CD14-positive monocyte (primary cell): ENCODE results near the gene TEDDM1. TPM values are rescaled to one million over a fixed set of nuclear protein-coding genes. Genes with fewer than 3 reads are reported as not detected.

Experiments
- DNase-seq, 3 donors: peaks; one replicate each; pipeline ENCODE4 v3.0.0-alpha.2; 2011 to 2022
- H2AFZ ChIP-seq: 2 replicates; pipeline ENCODE4 v1.6.0; 2012; ENCODE audit warnings: mild to moderate bottlenecking, low read depth, low read length, inconsistent platforms; ENCODE audit not compliant: insufficient read depth, poor library complexity, severe bottlenecking
- H3K27ac ChIP-seq, 2 donors: 1 replicate in 1 of 2; 2 replicates in 1 of 2; pipeline ENCODE4 v1.5.1; 2012 to 2013; ENCODE audit warnings: low read length in 2 of 2, control low read depth in 1 of 2, inconsistent platforms in 1 of 2, low read depth in 1 of 2, mild to moderate bottlenecking in 1 of 2
- H3K27me3 ChIP-seq, 2 donors: one replicate each; pipeline versions ENCODE4 v1.6.0 to v1.6.1; 2011 to 2013; ENCODE audit warnings: low read length in 2 of 2; ENCODE audit not compliant: control insufficient read depth in 2 of 2, insufficient read depth in 2 of 2
- H3K36me3 ChIP-seq, 2 donors: replicated peaks in 1 of 2; 1 replicate in 1 of 2; 2 replicates in 1 of 2; pipeline versions ENCODE4 v1.5.1 to v1.6.1; 2012 to 2013; ENCODE audit warnings: low read length in 2 of 2, control low read depth in 1 of 2, inconsistent platforms in 1 of 2, mild to moderate bottlenecking in 1 of 2; ENCODE audit not compliant: insufficient read depth in 2 of 2, control insufficient read depth in 1 of 2
- H3K4me1 ChIP-seq, 2 donors: 1 replicate in 1 of 2; 2 replicates in 1 of 2; pipeline versions ENCODE4 v1.5.1 to v1.6.1; 2012 to 2013; ENCODE audit warnings: low read length in 2 of 2, control low read depth in 1 of 2, inconsistent platforms in 1 of 2, mild to moderate bottlenecking in 1 of 2, moderate library complexity in 1 of 2; ENCODE audit not compliant: insufficient read depth in 2 of 2, control insufficient read depth in 1 of 2
- H3K4me2 ChIP-seq: replicated peaks from 2 replicates; pipeline ENCODE3; 2012; ENCODE audit warnings: low read length, moderate library complexity, mild to moderate bottlenecking; ENCODE audit not compliant: poor library complexity, severe bottlenecking; ENCODE audit errors: extremely low read depth
- H3K4me3 ChIP-seq, 3 experiments: fragments of 200-600 bp in 1 of 3; sonication (generic) in 1 of 3; replicated peaks in 1 of 3; 1 replicate in 2 of 3; 2 replicates in 1 of 3; pipeline ENCODE4 v1.5.1; 2011 to 2013; ENCODE audit warnings: low read length in 3 of 3, mild to moderate bottlenecking in 3 of 3, control low read depth in 2 of 3, low read depth in 2 of 3, inconsistent platforms in 1 of 3, moderate library complexity in 1 of 3
- H3K79me2 ChIP-seq: 2 replicates; pipeline ENCODE4 v1.6.0; 2012; ENCODE audit warnings: mild to moderate bottlenecking, control low read depth, inconsistent platforms, low read length, moderate library complexity; ENCODE audit not compliant: insufficient read depth
- H3K9ac ChIP-seq: 2 replicates; pipeline ENCODE4 v1.6.0; 2017; ENCODE audit warnings: low read length, mild to moderate bottlenecking; ENCODE audit not compliant: insufficient read depth, poor library complexity, severe bottlenecking
- H3K9me3 ChIP-seq, 2 donors: replicated peaks in 1 of 2; 1 replicate in 1 of 2; 2 replicates in 1 of 2; pipeline versions ENCODE4 v1.5.1 to v1.6.1; 2012 to 2013; ENCODE audit warnings: low read length in 2 of 2, control low read depth in 1 of 2; ENCODE audit not compliant: control insufficient read depth in 1 of 2, insufficient read depth in 1 of 2
- H4K20me1 ChIP-seq: 2 replicates; pipeline ENCODE4 v1.6.0; 2012; ENCODE audit warnings: mild to moderate bottlenecking, low read length, control low read depth, moderate library complexity; ENCODE audit not compliant: insufficient read depth
- H3K27ac Mint-ChIP-seq, 7 donors: one replicate each; pipeline ENCODE4 v1.8.0; 2020; ENCODE audit warnings: mild to moderate bottlenecking in 7 of 7, mixed read lengths in 7 of 7, moderate library complexity in 6 of 7, inconsistent platforms in 2 of 7
- H3K27me3 Mint-ChIP-seq, 3 donors: one replicate each; pipeline ENCODE4 v1.8.0; 2021 to 2022; ENCODE audit warnings: low read depth in 3 of 3, mild to moderate bottlenecking in 3 of 3, mixed read lengths in 3 of 3, moderate library complexity in 3 of 3, inconsistent platforms in 1 of 3
- H3K36me3 Mint-ChIP-seq, 2 donors: one replicate each; pipeline ENCODE4 v1.8.0; 2020; ENCODE audit warnings: mixed read lengths in 2 of 2, inconsistent platforms in 1 of 2, mild to moderate bottlenecking in 1 of 2
- H3K4me1 Mint-ChIP-seq: one replicate; pipeline ENCODE4 v1.8.0; 2020; ENCODE audit warnings: mild to moderate bottlenecking, mixed read lengths
- H3K4me3 Mint-ChIP-seq, 2 donors: one replicate each; pipeline ENCODE4 v1.8.0; 2020; ENCODE audit warnings: mild to moderate bottlenecking in 2 of 2, mixed read lengths in 2 of 2, moderate library complexity in 1 of 2
- H3K9me3 Mint-ChIP-seq, 7 donors: one replicate each; pipeline ENCODE4 v1.8.0; 2020 to 2022; ENCODE audit warnings: mixed read lengths in 7 of 7, mild to moderate bottlenecking in 6 of 7, moderate library complexity in 6 of 7, inconsistent platforms in 2 of 7
- CTCF ChIP-seq: fragments of 200-600 bp; IDR thresholded peaks from one replicate; pipeline ENCODE4 v1.8.0; 2022; ENCODE audit warnings: antibody characterized with exemption, mild to moderate bottlenecking
- WGBS: methylation state at CpG from one replicate; pipeline ENCODE4 v1.1.5; 2013; ENCODE audit warnings: missing lambda C conversion rate; ENCODE audit not compliant: insufficient coverage; 5-methylcytosine and 5-hydroxymethylcytosine counted together
- intact Hi-C, 2 donors: fragments of 100-400 bp; cut with micrococcal nuclease; formaldehyde crosslinking; loops; one replicate each; pipeline versions ENCODE4 v1.15.0 to v1.15.1; 2023
- polyA plus RNA-seq, 3 donors: library from polyadenylated mRNA; depleted of rRNA in 1 of 3; unstranded in 2 of 3; stranded (reverse) in 1 of 3; fragments of 300-500 nt in 2 of 3; fragments of >200 nt in 1 of 3; fragmentation: Illumina TruSeq in 2 of 3; gene quantifications; 1 replicate in 2 of 3; 2 replicates in 1 of 3; pipeline ENCODE4 v1.2.3, GENCODE V29; 2012 to 2021

TEDDM1 gene
- polyA plus RNA-seq, 3 donors, result 0.07 TPM; not detected in 2

- no peak overlapping the region for H3K27ac ChIP-seq
- H3K36me3 ChIP-seq, result no peaks in the 10 kb centered on the region
- TF ChIP-seq CTCF, result no peak
- peaks cover 0 to 3% (median 2%) of the 10 kb centered on the region in 3 donors for H3K27me3 Mint-ChIP-seq
- no peak overlapping the region for H3K4me3 ChIP-seq
- DNase-seq, result no peak
- H2AFZ ChIP-seq, result no peak overlapping the region
- H4K20me1 ChIP-seq, result no peaks in the 10 kb centered on the region
- intact Hi-C loops, result no loop called here
- no peak overlapping the region for H3K4me3 Mint-ChIP-seq
- H3K9me3 ChIP-seq, result no peaks in the 10 kb centered on the region
- no peaks in the 10 kb centered on the region for H3K4me1 ChIP-seq
- no CpG with 5 or more reads among the region's 2 CpGs for WGBS
- H3K27ac Mint-ChIP-seq, result no peak overlapping the region
- no peaks in the 10 kb centered on the region for H3K36me3 Mint-ChIP-seq
- H3K79me2 ChIP-seq, result no peaks in the 10 kb centered on the region
- no peaks in the 10 kb centered on the region for H3K4me1 Mint-ChIP-seq
- no peak overlapping the region for H3K4me2 ChIP-seq
- H3K27me3 ChIP-seq, result no peaks in the 10 kb centered on the region
- H3K9ac ChIP-seq, result no peak overlapping the region
- H3K9me3 Mint-ChIP-seq, result no peaks in the 10 kb centered on the region
Measured at GRCh38 chr1:182350839-182351238, 49.6 kb downstream of the TEDDM1 start.

- Mint-ChIP-seq H3K27me3 (peaks cover 0 to 3% (median 2%) of the 10 kb centered on the region in 3 donors), H3K9me3 (no peaks in the 10 kb centered on the region), H3K36me3 (no peaks in the 10 kb centered on the region), H3K4me1 (no peaks in the 10 kb centered on the region), H3K4me3 (no peak overlapping the region), H3K27ac (no peak overlapping the region)
- H3K27me3 ChIP-seq, result no peaks in the 10 kb centered on the region
- no peaks in the 10 kb centered on the region for H3K4me1 ChIP-seq
- H3K4me2 ChIP-seq, result no peak overlapping the region
- no peak overlapping the region for H3K4me3 ChIP-seq
- no peak overlapping the region for H3K27ac ChIP-seq
- DNase-seq, result no peak
- intact Hi-C loops, result no loop called here
- no peaks in the 10 kb centered on the region for H3K36me3 ChIP-seq
- TF ChIP-seq CTCF, result no peak
- H3K9me3 ChIP-seq, result no peaks in the 10 kb centered on the region
- 97% methylated on average over 4 of the region's 6 CpGs for WGBS
- H3K79me2 ChIP-seq, result no peaks in the 10 kb centered on the region
- H4K20me1 ChIP-seq, result no peaks in the 10 kb centered on the region
- no peak overlapping the region for H2AFZ ChIP-seq
- H3K9ac ChIP-seq, result no peak overlapping the region
Measured at GRCh38 chr1:182348961-182349747, 51.3 kb downstream of the TEDDM1 start.

Other genes with a start within 250 kb of the TEDDM1 start
- gene GLUL, start 8.9 kb downstream of the TEDDM1 start, polyA plus RNA-seq, result 1,000 to 10,000 TPM in 1 of 3 donors, 100 to 1,000 TPM in 2; 506 to 1,423 (median 523) TPM
- not detected for gene RGSL1, start 49.5 kb upstream of the TEDDM1 start, polyA plus RNA-seq
- 10 to 100 TPM in 1 of 3 donors, 1 to 10 TPM in 2; 6.9 to 12.3 (median 7.9) TPM for gene RNASEL, start 188.6 kb upstream of the TEDDM1 start, polyA plus RNA-seq
- gene RGS16, start 203.7 kb upstream of the TEDDM1 start, polyA plus RNA-seq, result under 1 TPM in 2 of 3 donors, not detected in 1; 0.07 to 0.44 TPM